H1 (cell line): ENCODE data around the gene CTNNA3. TPM values are rescaled to one million over a fixed set of nuclear protein-coding genes. Genes with fewer than 3 reads are reported as not detected.

Source experiments
- CTCF ChIP-seq, 3 experiments: IDR thresholded peaks; 1 replicate in 2 of 3; 2 replicates in 1 of 3; pipeline versions ENCODE4 v1.5.1 to v1.6.1; 2011; ENCODE audit warnings: low read length in 3 of 3, mild to moderate bottlenecking in 3 of 3, inconsistent platforms in 2 of 3, low read depth in 1 of 3, moderate library complexity in 1 of 3; ENCODE audit not compliant: insufficient read depth in 1 of 3; ENCODE audit errors: control extremely low read depth in 1 of 3
- POLR2A ChIP-seq, 2 experiments: IDR thresholded peaks; 1 replicate in 1 of 2; 2 replicates in 1 of 2; pipeline ENCODE4 v1.6.1; 2011; ENCODE audit warnings: low read depth in 2 of 2, low read length in 2 of 2, mild to moderate bottlenecking in 2 of 2; ENCODE audit errors: control extremely low read depth in 1 of 2
- SIRT6 ChIP-seq: IDR thresholded peaks from one replicate; pipeline ENCODE4 v1.7.1; 2012; ENCODE audit warnings: low read length, inconsistent platforms
- polyA plus RNA-seq, 7 experiments: library from polyadenylated mRNA; depleted of rRNA in 3 of 7; stranded (reverse) in 5 of 7; unstranded in 2 of 7; fragments of >200 nt in 5 of 7; fragments of 200-250 nt in 2 of 7; gene quantifications; 1 replicate in 5 of 7; 2 replicates in 1 of 7; 4 replicates in 1 of 7; pipeline versions ENCODE4 v1.2.1 to v1.2.3, GENCODE V29; 2011 to 2013; ENCODE audit warnings: missing spikeins in 2 of 7, mixed read lengths in 2 of 7
- total RNA-seq: library from RNA; stranded (reverse); fragmentation: NEBNext Ultra II Directional; extraction: Animal tissue kit (Norgen Biotek cat#: 25700); gene quantifications from 2 replicates; pipeline ENCODE4 v1.2.1, GENCODE V29; 2021

The CTNNA3 gene
- total and polyA plus RNA-seq, 2 of the 8 experiments (the other 6 are each of a cell fraction or from before 2014, with no cell fraction given), result 1.3 to 1.5 TPM

GRCh38 chr10:66234872-66235271 is 1461.1 kb downstream of the CTNNA3 start (continued):
- no peak for TF ChIP-seq CTCF (IDR thresholded peaks at IDR 0.05; ENCODE audit: control extremely low read depth in 1 of 3, insufficient read depth in 1 of 3, low read depth in 1 of 3, low read length in 3 of 3)
- no peak for TF ChIP-seq POLR2A (IDR thresholded peaks at IDR 0.05; ENCODE audit: control extremely low read depth in 1 of 2, low read depth in 2 of 2, low read length in 2 of 2)
- TF ChIP-seq SIRT6, result no peak
- TF ChIP-seq, all 59 proteins: peak for 0
